A673 (cell line): Measurements from ENCODE around the gene RELL1. TPM values are rescaled to one million over a fixed set of nuclear protein-coding genes. Genes with fewer than 3 reads are reported as not detected.

Experiments used
- BruUV-seq: library from RNA; stranded (reverse); fragments of 400-500 nt; replicated peaks from 2 replicates; lab custom pipeline; 2021; lab: Mats Ljungman, UMichigan
- CTCF ChIA-PET: fragments of 300-600 bp; sonication (Branson Sonifier 250); formaldehyde crosslinking; loops from one replicate; lab custom pipeline; 2022; ENCODE audit warnings: antibody characterized with exemption; lab: Charles Lee
- POLR2A ChIA-PET: fragments of 300-600 bp; sonication (Branson Sonifier 250); formaldehyde crosslinking; loops from one replicate; lab custom pipeline; 2022; ENCODE audit warnings: antibody characterized with exemption; ENCODE audit not compliant: low non-redundant PET; lab: Charles Lee
- DNase-seq: peaks from one replicate; pipeline ENCODE4 v3.0.0-alpha.2; 2015; ENCODE audit warnings: low spot score
- H3K27ac ChIP-seq: fragments of 200-600 bp; sonication (generic); 2 replicates; pipeline ENCODE4 v1.5.1; 2016; ENCODE audit warnings: mixed run types, low read depth, mild to moderate bottlenecking, mixed read lengths, antibody characterized with exemption, low read length; ENCODE audit not compliant: poor library complexity, severe bottlenecking
- H3K27me3 ChIP-seq: fragments of 200-600 bp; sonication (generic); replicated peaks from 2 replicates; pipeline ENCODE4 v1.6.1; 2017; ENCODE audit warnings: mixed run types, low read depth, mild to moderate bottlenecking, mixed read lengths, antibody characterized with exemption, low read length; ENCODE audit not compliant: insufficient read depth, poor library complexity
- H3K36me3 ChIP-seq: fragments of 200-600 bp; sonication (generic); 2 replicates; pipeline ENCODE4 v1.6.1; 2016; ENCODE audit warnings: mixed run types, mild to moderate bottlenecking, mixed read lengths, antibody characterized with exemption, low read length; ENCODE audit not compliant: insufficient read depth, poor library complexity, severe bottlenecking
- H3K4me1 ChIP-seq: fragments of 200-600 bp; sonication (generic); 2 replicates; pipeline ENCODE4 v1.6.1; 2017; ENCODE audit warnings: mixed run types, mild to moderate bottlenecking, mixed read lengths, antibody characterized with exemption, low read length; ENCODE audit not compliant: insufficient read depth, poor library complexity, severe bottlenecking
- H3K4me3 ChIP-seq: fragments of 200-600 bp; sonication (generic); 2 replicates; pipeline ENCODE4 v1.5.1; 2016; ENCODE audit warnings: low read depth, mixed run types, mild to moderate bottlenecking, mixed read lengths, low read length; ENCODE audit not compliant: poor library complexity, severe bottlenecking
- H3K9me3 ChIP-seq: fragments of 200-600 bp; sonication (generic); 2 replicates; pipeline ENCODE4 v1.6.1; 2016; ENCODE audit warnings: mixed run types, low read depth, mild to moderate bottlenecking, mixed read lengths, antibody characterized with exemption, low read length; ENCODE audit not compliant: poor library complexity, severe bottlenecking
- EZH2 ChIP-seq: fragments of 200-600 bp; sonication (generic); IDR thresholded peaks from 2 replicates; pipeline ENCODE4 v1.6.1; 2017; ENCODE audit warnings: borderline replicate concordance, low read depth, mild to moderate bottlenecking, mixed read lengths, antibody characterized with exemption, low read length; ENCODE audit not compliant: poor library complexity, severe bottlenecking
- intact Hi-C: fragments of 100-400 bp; cut with micrococcal nuclease; formaldehyde crosslinking; loops from one replicate; pipeline ENCODE4 v1.10.0; 2022; ENCODE audit not compliant: unreplicated experiment
- total RNA-seq: library from RNA; stranded (reverse); gene quantifications from 2 replicates; pipeline ENCODE4 v1.2.3, GENCODE V29; 2021
- TF ChIP-seq, protein P1 (sequence below): fragments of 300-800, 200-600 bp; sonication (generic); conservative IDR thresholded peaks from 2 replicates; pipeline ENCODE4 v1.5.1; 2017; ENCODE audit warnings: low read depth, mild to moderate bottlenecking, antibody characterized with exemption, low read length, moderate library complexity, mixed read lengths

The RELL1 gene
- total RNA-seq, 1 experiment from 2014 or later: 6.0 TPM

GRCh38 chr4:37631551-37631950 lies 54.6 kb downstream of the RELL1 start:
- H3K27ac ChIP-seq: no peak overlapping the region
- CTCF ChIA-PET: interaction anchor here (0.6 kb wide), 1 partner anchor 14 kb away, joined by 3 read pairs; no protein-coding TSS in a partner anchor
- DNase-seq: no peak
- no peak overlapping the region for H3K4me3 ChIP-seq
- TF ChIP-seq, protein P1, sequence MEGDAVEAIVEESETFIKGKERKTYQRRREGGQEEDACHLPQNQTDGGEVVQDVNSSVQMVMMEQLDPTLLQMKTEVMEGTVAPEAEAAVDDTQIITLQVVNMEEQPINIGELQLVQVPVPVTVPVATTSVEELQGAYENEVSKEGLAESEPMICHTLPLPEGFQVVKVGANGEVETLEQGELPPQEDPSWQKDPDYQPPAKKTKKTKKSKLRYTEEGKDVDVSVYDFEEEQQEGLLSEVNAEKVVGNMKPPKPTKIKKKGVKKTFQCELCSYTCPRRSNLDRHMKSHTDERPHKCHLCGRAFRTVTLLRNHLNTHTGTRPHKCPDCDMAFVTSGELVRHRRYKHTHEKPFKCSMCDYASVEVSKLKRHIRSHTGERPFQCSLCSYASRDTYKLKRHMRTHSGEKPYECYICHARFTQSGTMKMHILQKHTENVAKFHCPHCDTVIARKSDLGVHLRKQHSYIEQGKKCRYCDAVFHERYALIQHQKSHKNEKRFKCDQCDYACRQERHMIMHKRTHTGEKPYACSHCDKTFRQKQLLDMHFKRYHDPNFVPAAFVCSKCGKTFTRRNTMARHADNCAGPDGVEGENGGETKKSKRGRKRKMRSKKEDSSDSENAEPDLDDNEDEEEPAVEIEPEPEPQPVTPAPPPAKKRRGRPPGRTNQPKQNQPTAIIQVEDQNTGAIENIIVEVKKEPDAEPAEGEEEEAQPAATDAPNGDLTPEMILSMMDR: no peak
- no peaks in the 10 kb centered on the region for H3K9me3 ChIP-seq
- H3K4me1 ChIP-seq: no peaks in the 10 kb centered on the region
- intact Hi-C loops: no loop called here
- BruUV-seq: no TSS peak
- H3K36me3 ChIP-seq: no peaks in the 10 kb centered on the region
- no peaks in the 10 kb centered on the region for H3K27me3 ChIP-seq
- POLR2A ChIA-PET: no interaction called here

DNA sequence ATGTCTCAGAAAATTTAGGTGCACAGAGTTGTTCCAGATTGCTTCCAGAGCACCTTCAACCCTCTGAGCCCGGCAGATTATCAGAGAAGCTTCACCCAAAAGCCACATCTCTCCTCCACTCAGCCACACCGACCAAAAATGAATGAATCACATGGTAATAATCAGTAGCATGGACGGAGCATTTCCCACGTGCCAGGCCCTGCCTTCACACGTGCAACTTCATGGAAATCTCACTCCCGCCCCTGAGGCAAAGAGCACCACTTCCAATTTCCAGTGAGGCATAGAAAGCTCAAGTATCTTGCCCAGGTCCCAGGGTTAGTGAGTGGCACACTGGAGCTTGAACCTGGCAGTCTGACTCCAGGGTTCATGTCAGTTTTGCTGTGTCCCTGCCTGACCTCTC lies 56.5 kb downstream of the RELL1 start:
- intact Hi-C loops: no loop called here
- POLR2A ChIA-PET: no interaction called here

GRCh38 chr4:37628977-37629609 lies 57.1 kb downstream of the RELL1 start:
- TF ChIP-seq, protein P1: no peak
- TF ChIP-seq EZH2: no peak
- no peaks in the 10 kb centered on the region for H3K36me3 ChIP-seq
- no peaks in the 10 kb centered on the region for H3K9me3 ChIP-seq
- no peak overlapping the region for H3K4me3 ChIP-seq
- no peaks in the 10 kb centered on the region for H3K4me1 ChIP-seq
- no peak for DNase-seq
- CTCF ChIA-PET: no interaction called here
- intact Hi-C loops: no loop called here
- no peaks in the 10 kb centered on the region for H3K27me3 ChIP-seq
- no peak overlapping the region for H3K27ac ChIP-seq
- POLR2A ChIA-PET: no interaction called here
- no TSS peak for BruUV-seq

More for the DNA sequence above, 56.5 kb downstream of the RELL1 start:
- CTCF ChIA-PET: no interaction called here
- no peaks in the 10 kb centered on the region for H3K36me3 ChIP-seq
- H3K4me3 ChIP-seq: no peak overlapping the region
- BruUV-seq: no TSS peak
- no peak overlapping the region for H3K27ac ChIP-seq
- H3K27me3 ChIP-seq: no peaks in the 10 kb centered on the region
- no peak for DNase-seq
- no peaks in the 10 kb centered on the region for H3K4me1 ChIP-seq
- TF ChIP-seq, protein P1: no peak
- no peak for TF ChIP-seq EZH2
- no peaks in the 10 kb centered on the region for H3K9me3 ChIP-seq
